ENCODE measurements around the gene TNKS1BP1. TPM values are rescaled to one million over a fixed set of nuclear protein-coding genes. Genes with fewer than 3 reads are reported as not detected.

TNKS1BP1 gene
- total and polyA plus RNA-seq, 9 of the 15 experiments (the other 6 are each of a cell fraction or from before 2014, with no cell fraction given): 1.1 to 47.2 (median 10.9) TPM

DNA sequence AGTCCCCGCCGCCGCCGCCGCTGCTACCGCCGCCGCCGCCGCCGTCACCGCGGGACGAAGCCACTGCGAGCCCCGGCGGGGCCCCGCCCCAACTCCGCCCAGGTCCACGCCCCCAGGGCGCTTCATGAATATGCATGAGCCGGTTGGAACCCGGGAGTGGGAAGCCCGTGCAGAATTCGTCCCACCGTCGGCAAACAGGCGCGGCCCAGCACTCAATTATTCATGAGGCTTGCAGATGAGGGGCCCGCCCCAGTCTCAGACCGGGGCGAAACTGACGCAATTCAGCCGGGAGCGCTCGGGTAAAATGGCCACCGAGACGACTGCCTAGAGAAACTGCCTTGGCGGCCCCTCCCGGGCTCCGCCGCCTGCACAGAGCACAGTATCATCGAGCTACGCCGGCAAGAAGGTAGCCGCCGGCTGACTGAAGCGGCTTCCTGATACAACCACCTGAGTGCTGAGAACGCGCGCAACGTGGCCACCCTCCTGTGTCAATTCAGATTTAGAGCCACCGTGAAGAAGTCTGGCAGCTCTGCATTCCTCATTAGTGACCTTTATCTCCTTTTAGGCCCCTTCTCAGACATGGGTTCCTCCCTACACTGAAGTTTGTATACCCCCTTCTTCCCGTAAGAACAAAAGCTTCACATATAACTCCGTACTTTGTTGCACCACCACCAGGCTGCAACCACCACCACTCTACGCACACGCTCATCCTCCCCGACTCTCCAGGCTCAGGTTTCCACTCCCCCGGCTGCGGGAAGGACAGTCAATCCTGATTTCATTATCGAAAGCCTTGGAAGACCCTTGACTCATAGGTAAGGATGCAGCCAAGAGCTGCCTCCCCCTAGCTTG is at the start of gene TNKS1BP1 (continued):
- TF ChIP-seq RNF219 (CRISPR knock-in tag; IDR thresholded peaks at IDR 0.05): peak; percentile 40; the same call in 1 of the 2 replicates
- TF ChIP-seq SMARCC2 (IDR thresholded peaks at IDR 0.05; ENCODE audit: low read depth): no peak
- no peak for TF ChIP-seq ZNF518B (CRISPR knock-in tag; IDR thresholded peaks at IDR 0.05)

All from K562 (cell line).